ENCODE data around the gene SEMA6B. TPM values are rescaled to one million over a fixed set of nuclear protein-coding genes. Genes with fewer than 3 reads are reported as not detected.

The SEMA6B gene
- total and polyA plus RNA-seq, 2 of the 8 experiments (the other 6 are each of a cell fraction or from before 2014, with no cell fraction given), result 31.3 to 54.4 TPM

- DNase-seq (ENCODE audit: low read depth in 1 of 2, low spot score in 2 of 2), result no peak
- no peak overlapping the region for H4K5ac ChIP-seq (ENCODE audit: insufficient read length, low read depth, low read length)
- no peak overlapping the region for H2BK15ac ChIP-seq (ENCODE audit: low read length)
- H4K20me1 ChIP-seq (replicated peaks in 1 of 2; ENCODE audit: control insufficient read depth in 1 of 2, insufficient read depth in 2 of 2, low read length in 2 of 2), result peaks cover 0 to 2% of the 10 kb centered on the region in 2 experiments
- no peak overlapping the region for H2AK5ac ChIP-seq (ENCODE audit: low read depth, low read length)
- H3K23ac ChIP-seq (ENCODE audit: insufficient read length), result no peak overlapping the region
- H4K91ac ChIP-seq (replicated peaks; ENCODE audit: insufficient read length, low read length), result no peak overlapping the region
- peaks cover 0 to under 1% (median under 1%) of the 10 kb centered on the region in 4 experiments; a peak in 2 of 7 replicates for H3K27me3 ChIP-seq (replicated peaks in 1 of 4; ENCODE audit: control insufficient read depth in 3 of 4, extremely low read depth in 1 of 4, insufficient read depth in 3 of 4, low read length in 3 of 4)
- H3K14ac ChIP-seq (ENCODE audit: insufficient read length), result no peak overlapping the region
- no peak overlapping the region for H4K8ac ChIP-seq (ENCODE audit: extremely low read depth, insufficient read depth, low read length)
- H3K23me2 ChIP-seq (ENCODE audit: low read depth, low read length), result no peaks in the 10 kb centered on the region
- no peak overlapping the region for H2BK5ac ChIP-seq (ENCODE audit: low read depth, low read length)
- H2BK120ac ChIP-seq (replicated peaks; ENCODE audit: low read depth, low read length), result no peak overlapping the region
- WGBS, 2 experiments (ENCODE audit: extremely low coverage in 1 of 2, insufficient coverage in 1 of 2, insufficient read length in 1 of 2, insufficient replicate concordance in 2 of 2, low coverage in 1 of 2, low lambda C conversion rate in 2 of 2, missing lambda C conversion rate in 1 of 2), result 96% methylated on average over 11 of the region's 77 CpGs; no CpG with 5 or more reads in 1 of the 2 experiments
- no peak overlapping the region for H3K56ac ChIP-seq (replicated peaks; ENCODE audit: insufficient read length, low read depth, low read length)
- H3K9me3 ChIP-seq (ENCODE audit: insufficient read depth in 2 of 2, low read depth in 1 of 2, low read length in 1 of 2), result no peaks in the 10 kb centered on the region; a peak in 1 of 4 replicates
- H3K4me2 ChIP-seq (ENCODE audit: insufficient read depth in 1 of 2, low read depth in 2 of 2, low read length in 2 of 2), result no peak overlapping the region
- H3K79me1 ChIP-seq (ENCODE audit: low read depth, low read length), result no peaks in the 10 kb centered on the region
- peaks cover 0 to 7% (median 2%) of the 10 kb centered on the region in 4 experiments; a peak in 3 of 7 replicates for H3K4me1 ChIP-seq (replicated peaks in 1 of 4; ENCODE audit: control insufficient read depth in 3 of 4, insufficient read depth in 4 of 4, low read length in 3 of 4)
- POLR2A ChIA-PET (ENCODE audit: partially characterized antibody), result no interaction called here
- no peak overlapping the region for H2BK20ac ChIP-seq (ENCODE audit: low read length)
- FAIRE-seq, result no peak
- H3K4ac ChIP-seq (replicated peaks; ENCODE audit: insufficient read length, low read depth, low read length), result no peak overlapping the region
- no peak overlapping the region for H2AFZ ChIP-seq (ENCODE audit: low read length)
- H3K36me3 ChIP-seq (ENCODE audit: control insufficient read depth in 2 of 4, insufficient read depth in 4 of 4, low read length in 3 of 4), result peaks cover 0 to 13% (median under 1%) of the 10 kb centered on the region in 4 experiments; a peak in 6 of 8 replicates
- H3K4me3 ChIP-seq (ENCODE audit: extremely low read depth in 1 of 4, insufficient read depth in 2 of 4, low read depth in 3 of 4, low read length in 4 of 4), result no peak overlapping the region
- H3K9ac ChIP-seq (replicated peaks in 1 of 4; ENCODE audit: extremely low read depth in 1 of 4, low read depth in 3 of 4, low read length in 3 of 4), result no peak overlapping the region
- H3K18ac ChIP-seq (ENCODE audit: extremely low read depth, low read length), result no peak overlapping the region
- CTCF ChIA-PET (ENCODE audit: partially characterized antibody), result interaction anchor here (11.6 kb wide), 1 partner anchor 20 kb away, joined by 174 read pairs; no protein-coding TSS in a partner anchor
- no peaks in the 10 kb centered on the region for H3K79me2 ChIP-seq (ENCODE audit: control insufficient read depth in 1 of 2, insufficient read depth in 2 of 2, low read length in 2 of 2)
- no peak overlapping the region for H2BK12ac ChIP-seq (ENCODE audit: low read depth, low read length)
- no peak overlapping the region for H3K27ac ChIP-seq (ENCODE audit: low read depth, low read length)
- TF ChIP-seq TBP (IDR thresholded peaks at IDR 0.05; ENCODE audit: low read depth, low read length) (no peak), BCL11A (IDR thresholded peaks at IDR 0.05; ENCODE audit: low read depth in 2 of 2, low read length in 2 of 2) (no peak), NANOG (IDR thresholded peaks at IDR 0.05; ENCODE audit: insufficient read depth, low read depth, low read length, poor library complexity, severe bottlenecking) (no peak), POLR2A (IDR thresholded peaks at IDR 0.05; ENCODE audit: control extremely low read depth in 1 of 2, low read depth in 2 of 2, low read length in 2 of 2) (no peak), KDM1A (IDR thresholded peaks at IDR 0.05; ENCODE audit: borderline replicate concordance, low read length) (no peak), ASH2L (IDR thresholded peaks at IDR 0.05; ENCODE audit: low read length) (no peak), YY1 (IDR thresholded peaks at IDR 0.05; ENCODE audit: low read depth, low read length) (no peak), HDAC2 (IDR thresholded peaks at IDR 0.05; ENCODE audit: borderline replicate concordance in 1 of 2, low read depth in 2 of 2, low read length in 2 of 2) (no peak), CHD1 (IDR thresholded peaks at IDR 0.05; ENCODE audit: low read depth, low read length) (no peak), SIRT6 (IDR thresholded peaks at IDR 0.05; ENCODE audit: low read length) (no peak), SRF (IDR thresholded peaks at IDR 0.05; ENCODE audit: low read depth, low read length) (no peak), BRCA1 (IDR thresholded peaks at IDR 0.05; ENCODE audit: low read depth, low read length) (no peak), KDM5A (IDR thresholded peaks at IDR 0.05; ENCODE audit: low read length) (no peak)
Measured at GRCh38 chr19:4542896-4543841, 16.3 kb downstream of the SEMA6B start.

Measured in H1 (cell line).